Parathyroid adenoma (tissue), 2 donors: ENCODE measurements around the gene C1QBP.
"Not testable (repeated sequence)": the region's sequence is repeated elsewhere in the genome, so short reads cannot be mapped to it uniquely, and the experiment has no call there.

Source experiments
- H2AFZ ChIP-seq: fragments of 300-600 bp; sonication (generic); one replicate; pipeline ENCODE4 v1.7.0; 2017; ENCODE audit warnings: antibody characterized with exemption, mild to moderate bottlenecking
- H3K27ac ChIP-seq: fragments of 300-600 bp; sonication (generic); one replicate; pipeline ENCODE4 v1.7.0; 2017
- H3K27me3 ChIP-seq: fragments of 300-600 bp; sonication (generic); one replicate; pipeline ENCODE4 v1.7.0; 2017; ENCODE audit warnings: low read length; ENCODE audit not compliant: control insufficient read depth, insufficient read depth
- H3K36me3 ChIP-seq: fragments of 300-600 bp; sonication (generic); one replicate; pipeline ENCODE4 v1.7.0; 2017; ENCODE audit warnings: low read length; ENCODE audit not compliant: control insufficient read depth, insufficient read depth
- H3K4me1 ChIP-seq: fragments of 300-600 bp; sonication (generic); one replicate; pipeline ENCODE4 v1.7.0; 2017; ENCODE audit warnings: control low read depth
- H3K4me2 ChIP-seq: fragments of 300-600 bp; sonication (generic); one replicate; pipeline ENCODE4 v1.7.0; 2017; ENCODE audit warnings: low read length
- H3K4me3 ChIP-seq: fragments of 300-600 bp; sonication (generic); one replicate; pipeline ENCODE4 v1.7.0; 2017; ENCODE audit warnings: low read depth, low read length
- H3K79me2 ChIP-seq: fragments of 300-600 bp; sonication (generic); one replicate; pipeline ENCODE4 v1.7.0; 2017; ENCODE audit warnings: control low read depth
- H3K9ac ChIP-seq: fragments of 300-600 bp; sonication (generic); one replicate; pipeline ENCODE4 v1.7.0; 2017; ENCODE audit warnings: mild to moderate bottlenecking
- H3K9me3 ChIP-seq: fragments of 300-600 bp; sonication (generic); one replicate; pipeline ENCODE4 v1.7.0; 2017; ENCODE audit warnings: low read length; ENCODE audit not compliant: control insufficient read depth
- TF ChIP-seq, protein P1 (sequence below): fragments of 300-600 bp; sonication (generic); IDR thresholded peaks from one replicate; pipeline ENCODE4 v1.7.0; 2017; ENCODE audit warnings: antibody characterized with exemption, mild to moderate bottlenecking
- donor health status: primary hyperparathyroidism.

Gene C1QBP

DNA sequence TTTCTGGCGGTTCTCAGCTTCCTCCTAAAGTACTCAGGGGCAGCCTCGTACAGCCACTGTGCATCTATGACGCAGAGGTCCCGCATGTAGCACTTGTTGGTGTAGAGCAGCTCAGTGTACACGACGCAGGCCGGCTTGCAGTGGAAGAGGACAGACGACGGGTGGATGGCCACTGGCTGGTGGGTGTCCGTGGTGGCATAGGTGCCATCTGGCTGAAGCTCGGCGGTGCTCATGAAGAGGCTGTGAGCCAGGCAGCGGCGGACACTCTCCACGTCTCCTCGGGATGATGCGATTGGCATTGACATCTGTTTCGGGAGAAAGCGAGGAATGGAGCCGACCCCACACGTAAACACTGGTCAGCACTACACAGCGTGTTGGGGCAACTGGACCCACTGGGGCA is 5.3 kb upstream of the C1QBP start:
- no peak overlapping the region for H3K4me3 ChIP-seq
- no peaks in the 10 kb centered on the region for H3K27me3 ChIP-seq
- H3K27ac ChIP-seq = no peak overlapping the region
- H3K4me1 ChIP-seq = peaks cover 5% of the 10 kb centered on the region
- H3K36me3 ChIP-seq = no peaks in the 10 kb centered on the region
- H3K9ac ChIP-seq = no peak overlapping the region
- H3K9me3 ChIP-seq = no peaks in the 10 kb centered on the region
- H3K4me2 ChIP-seq = no peak overlapping the region
- no peak overlapping the region for H2AFZ ChIP-seq
- H3K79me2 ChIP-seq = peaks cover 6% of the 10 kb centered on the region
- TF ChIP-seq, protein P1, sequence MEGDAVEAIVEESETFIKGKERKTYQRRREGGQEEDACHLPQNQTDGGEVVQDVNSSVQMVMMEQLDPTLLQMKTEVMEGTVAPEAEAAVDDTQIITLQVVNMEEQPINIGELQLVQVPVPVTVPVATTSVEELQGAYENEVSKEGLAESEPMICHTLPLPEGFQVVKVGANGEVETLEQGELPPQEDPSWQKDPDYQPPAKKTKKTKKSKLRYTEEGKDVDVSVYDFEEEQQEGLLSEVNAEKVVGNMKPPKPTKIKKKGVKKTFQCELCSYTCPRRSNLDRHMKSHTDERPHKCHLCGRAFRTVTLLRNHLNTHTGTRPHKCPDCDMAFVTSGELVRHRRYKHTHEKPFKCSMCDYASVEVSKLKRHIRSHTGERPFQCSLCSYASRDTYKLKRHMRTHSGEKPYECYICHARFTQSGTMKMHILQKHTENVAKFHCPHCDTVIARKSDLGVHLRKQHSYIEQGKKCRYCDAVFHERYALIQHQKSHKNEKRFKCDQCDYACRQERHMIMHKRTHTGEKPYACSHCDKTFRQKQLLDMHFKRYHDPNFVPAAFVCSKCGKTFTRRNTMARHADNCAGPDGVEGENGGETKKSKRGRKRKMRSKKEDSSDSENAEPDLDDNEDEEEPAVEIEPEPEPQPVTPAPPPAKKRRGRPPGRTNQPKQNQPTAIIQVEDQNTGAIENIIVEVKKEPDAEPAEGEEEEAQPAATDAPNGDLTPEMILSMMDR = no peak

DNA sequence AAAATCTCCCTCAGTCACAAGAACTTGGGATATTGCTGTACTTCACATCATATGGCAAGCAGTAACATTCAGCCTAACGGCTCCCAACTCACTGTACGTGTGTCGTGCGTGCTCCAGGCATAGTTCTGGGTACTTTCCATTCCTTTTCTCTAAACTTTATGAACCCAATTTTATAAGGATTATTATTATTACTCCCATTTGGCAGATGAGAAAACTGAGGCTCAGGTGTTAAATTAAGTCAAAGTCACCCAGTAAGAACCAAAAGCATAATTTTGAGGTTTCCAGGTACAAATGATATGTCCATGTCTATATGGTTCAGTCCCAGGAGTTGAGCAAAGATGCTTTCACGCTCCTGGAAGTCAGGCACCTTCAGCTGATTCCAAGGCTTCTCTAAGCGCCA is 4.8 kb upstream of the C1QBP start:
- Histone ChIP-seq H2AFZ (no peak overlapping the region), H3K9ac (no peak overlapping the region), H3K27ac (no peak overlapping the region), H3K9me3 (no peaks in the 10 kb centered on the region), H3K79me2 (peaks cover 6% of the 10 kb centered on the region), H3K4me1 (peaks cover 5% of the 10 kb centered on the region), H3K4me3 (no peak overlapping the region), H3K27me3 (no peaks in the 10 kb centered on the region), H3K4me2 (no peak overlapping the region), H3K36me3 (no peaks in the 10 kb centered on the region)
- TF ChIP-seq, protein P1 = no peak

DNA sequence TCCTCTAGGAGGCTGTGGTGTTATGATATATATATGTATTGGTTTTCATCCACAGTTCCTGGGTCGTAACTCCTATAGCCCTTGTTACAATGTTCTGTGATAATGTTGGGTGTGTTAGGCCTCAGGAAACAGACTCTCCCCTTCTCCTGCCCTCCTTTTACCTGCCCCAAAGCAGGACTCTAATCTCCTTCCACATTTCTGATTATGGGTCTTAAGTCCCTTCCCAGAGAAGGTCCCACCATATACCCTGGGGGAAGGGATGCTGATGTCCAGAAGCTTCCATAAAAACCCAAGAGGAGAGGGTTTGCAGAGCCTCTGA is 450 bp upstream of the C1QBP start:
- Histone ChIP-seq H3K9ac (no peak overlapping the region), H3K4me2 (peak overlapping the region; percentile 80), H3K27me3 (no peaks in the 10 kb centered on the region), H3K4me3 (peak overlapping the region; percentile 73), H3K4me1 (peaks cover 5% of the 10 kb centered on the region), H3K9me3 (no peaks in the 10 kb centered on the region), H3K36me3 (no peaks in the 10 kb centered on the region), H3K79me2 (peaks cover 6% of the 10 kb centered on the region), H2AFZ (peak overlapping the region; percentile 87), H3K27ac (peak overlapping the region; percentile 62)
- TF ChIP-seq, protein P1 = no peak

DNA sequence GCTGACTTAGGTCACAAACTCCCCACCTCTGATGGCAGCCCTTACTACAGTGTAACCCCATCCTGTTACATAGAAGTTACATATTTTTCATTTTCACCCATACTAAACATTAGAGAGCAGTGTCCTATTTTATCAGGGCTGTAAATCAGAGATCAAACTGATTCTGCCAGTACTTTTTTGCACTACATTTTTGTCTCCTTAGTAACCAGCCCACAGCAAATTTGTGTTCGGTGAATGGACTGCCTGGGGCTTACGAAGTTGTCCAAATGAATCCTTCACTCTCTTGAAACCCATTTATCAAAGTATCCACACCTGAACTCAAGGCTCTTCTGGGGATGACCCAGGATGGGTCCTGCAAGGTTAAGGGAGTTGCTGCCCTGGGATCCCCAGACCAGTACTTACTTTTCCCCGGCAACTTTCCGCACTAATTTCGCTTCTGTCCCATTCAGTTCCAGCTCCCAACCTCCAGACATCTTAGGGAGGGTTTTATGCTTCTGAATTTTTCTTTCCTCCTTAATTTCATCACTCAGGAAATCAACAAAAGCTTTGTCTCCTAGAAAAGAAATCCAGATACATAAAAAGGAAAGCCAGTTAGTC is 1.1 kb downstream of the C1QBP start:
- Histone ChIP-seq H3K27ac (no peak overlapping the region), H3K9me3 (no peaks in the 10 kb centered on the region), H3K4me2 (peak overlapping the region; percentile 80), H3K36me3 (no peaks in the 10 kb centered on the region), H3K4me1 (peaks cover 5% of the 10 kb centered on the region), H2AFZ (no peak overlapping the region), H3K27me3 (no peaks in the 10 kb centered on the region), H3K79me2 (peaks cover 6% of the 10 kb centered on the region), H3K4me3 (peak overlapping the region; percentile 73), H3K9ac (no peak overlapping the region)
- TF ChIP-seq, protein P1 = no peak

DNA sequence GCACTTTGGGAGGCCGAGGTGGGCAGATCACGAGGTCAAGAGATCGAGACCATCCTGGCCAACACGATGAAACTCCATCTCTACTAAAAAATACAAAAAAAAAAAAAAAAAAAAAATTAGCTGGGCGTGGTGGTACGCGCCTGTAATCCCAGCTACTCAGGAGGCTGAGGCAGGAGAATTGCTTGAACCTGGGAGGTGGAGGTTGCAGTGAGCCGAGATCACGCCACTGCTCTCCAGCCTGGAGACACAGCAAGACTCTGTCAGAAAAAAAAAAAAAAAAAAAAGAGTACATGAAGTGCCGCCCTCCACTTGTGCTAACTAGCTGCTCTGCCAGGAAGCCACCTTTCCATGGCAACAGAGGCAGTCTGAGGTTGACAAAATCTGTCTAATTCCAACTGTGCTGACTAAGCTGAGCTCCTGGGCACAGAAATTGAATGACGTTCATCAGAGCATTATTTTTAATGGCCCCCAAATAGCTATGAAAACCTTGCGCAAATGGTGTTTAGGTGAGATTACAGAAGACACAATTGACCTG is 3.1 kb downstream of the C1QBP start:
- not testable (repeated sequence) for H3K27me3 ChIP-seq, H3K9ac ChIP-seq, H3K9me3 ChIP-seq, H3K79me2 ChIP-seq, H3K4me3 ChIP-seq, H3K4me1 ChIP-seq, H3K36me3 ChIP-seq, H3K27ac ChIP-seq, H2AFZ ChIP-seq
- peak overlapping the region; percentile 41 for H3K4me2 ChIP-seq
